ENCODE data around the gene EDA.

EDA gene

DNA sequence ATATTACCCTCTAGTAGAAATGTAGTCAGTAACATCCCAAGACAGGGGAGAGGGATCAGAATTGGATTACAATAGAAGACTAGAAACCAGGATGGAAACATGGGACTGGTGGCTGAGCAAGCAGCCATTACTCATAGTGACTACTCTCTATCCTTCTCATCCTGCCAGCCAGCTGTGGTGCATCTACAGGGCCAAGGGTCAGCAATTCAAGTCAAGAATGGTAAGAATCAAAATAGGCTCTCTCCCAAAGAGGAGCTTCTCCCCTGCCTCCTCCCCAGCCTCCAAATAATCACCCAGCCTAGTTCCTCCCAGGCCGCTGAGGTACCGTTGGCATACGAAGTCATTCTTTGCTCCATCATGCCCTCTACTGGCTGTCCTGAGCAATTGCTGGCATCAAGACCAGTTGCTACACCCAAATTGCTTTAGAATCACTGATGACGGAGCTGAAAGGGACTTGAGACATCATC, 414.4 kb downstream of the EDA start:
- no peak for DNase-seq

GRCh38 chrX:70032792-70033191, 416.9 kb downstream of the EDA start:
- no peak for DNase-seq

DNA sequence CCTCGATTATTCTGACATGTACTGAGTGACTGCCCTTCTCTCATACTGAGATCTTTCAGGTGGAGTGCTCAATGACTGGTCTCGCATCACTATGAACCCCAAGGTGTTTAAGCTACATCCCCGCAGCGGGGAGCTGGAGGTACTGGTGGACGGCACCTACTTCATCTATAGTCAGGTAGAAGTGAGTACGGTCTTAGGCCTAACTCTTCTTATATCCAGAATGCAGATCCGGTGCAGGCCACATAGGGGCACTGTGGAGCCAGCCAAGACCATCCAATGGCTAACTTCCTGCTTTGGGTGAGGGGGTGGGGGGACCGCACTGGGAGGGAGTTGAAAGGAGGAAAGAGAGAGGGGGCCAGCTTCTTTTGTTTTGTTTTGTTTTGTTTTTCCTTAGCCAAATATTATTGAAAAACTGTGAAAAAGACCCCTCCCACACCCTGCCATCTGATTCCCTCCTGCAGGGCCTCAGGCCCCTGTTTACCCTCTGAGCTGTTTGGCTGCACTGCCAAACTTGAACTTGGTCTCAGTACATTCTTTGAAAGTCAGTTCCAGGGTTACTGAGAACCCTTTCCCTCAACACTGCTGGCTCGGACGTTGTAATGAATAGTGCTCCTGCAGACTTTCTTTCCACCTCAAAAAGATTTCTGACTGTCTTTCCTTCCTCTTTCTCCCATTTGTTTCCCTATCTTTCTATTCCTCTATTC, 417.6 kb downstream of the EDA start:
- no peak for DNase-seq

GRCh38 chrX:70034646-70035045, 418.7 kb downstream of the EDA start:
- no peak for DNase-seq

- no peak for DNase-seq
These were observed 422.6 kb downstream of the EDA start for GRCh38 chrX:70038515-70038914.

DNA sequence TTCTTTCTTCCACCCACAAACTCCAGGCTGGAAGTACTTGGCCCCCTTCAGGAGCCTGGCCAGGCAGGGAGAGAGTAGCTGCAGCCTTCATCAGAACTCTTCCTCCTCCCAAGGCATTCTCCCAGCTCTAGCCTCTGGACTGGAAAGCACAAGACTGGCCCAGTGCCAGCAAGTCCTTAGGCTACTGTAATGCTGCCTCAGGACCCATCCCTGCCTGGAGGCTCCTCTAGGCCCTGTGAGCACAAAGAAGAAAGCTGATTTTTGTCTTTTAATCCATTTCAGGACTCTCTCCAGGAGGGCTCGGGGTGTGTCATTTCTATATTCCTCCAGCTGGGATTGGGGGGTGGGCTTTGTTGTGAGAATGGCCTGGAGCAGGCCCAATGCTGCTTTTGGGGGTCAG, 423.0 kb downstream of the EDA start:
- no peak for DNase-seq

- DNase-seq = no peak
These were observed 423.8 kb downstream of the EDA start for GRCh38 chrX:70039758-70040157.

GRCh38 chrX:70041993-70042392, 426.1 kb downstream of the EDA start:
- DNase-seq = no peak

GRCh38 chrX:70042399-70043371, 426.8 kb downstream of the EDA start:
- DNase-seq = no peak

DNA sequence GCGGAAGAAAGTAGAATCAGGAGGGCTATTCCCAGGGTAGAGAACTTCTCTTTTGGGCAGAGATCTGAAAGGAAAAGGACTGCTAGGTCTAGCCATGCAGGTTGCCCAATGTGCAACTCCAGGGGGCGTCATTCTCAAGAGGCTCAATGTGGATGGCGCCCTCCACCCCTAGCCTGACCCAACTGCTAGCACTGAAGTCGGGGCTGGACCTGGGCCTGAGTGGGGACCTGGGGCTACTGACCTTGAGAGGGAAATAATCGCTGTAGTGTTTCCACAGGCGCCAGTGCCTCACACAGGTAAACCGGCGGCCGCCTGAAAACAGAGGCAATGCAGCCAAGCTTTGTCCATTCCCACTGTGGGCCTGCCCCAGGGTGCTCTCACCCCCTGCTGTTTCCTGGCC, 427.8 kb downstream of the EDA start:
- no peak for DNase-seq

- DNase-seq = no peak
These were observed 428.8 kb downstream of the EDA start for GRCh38 chrX:70044541-70045245.

DNA sequence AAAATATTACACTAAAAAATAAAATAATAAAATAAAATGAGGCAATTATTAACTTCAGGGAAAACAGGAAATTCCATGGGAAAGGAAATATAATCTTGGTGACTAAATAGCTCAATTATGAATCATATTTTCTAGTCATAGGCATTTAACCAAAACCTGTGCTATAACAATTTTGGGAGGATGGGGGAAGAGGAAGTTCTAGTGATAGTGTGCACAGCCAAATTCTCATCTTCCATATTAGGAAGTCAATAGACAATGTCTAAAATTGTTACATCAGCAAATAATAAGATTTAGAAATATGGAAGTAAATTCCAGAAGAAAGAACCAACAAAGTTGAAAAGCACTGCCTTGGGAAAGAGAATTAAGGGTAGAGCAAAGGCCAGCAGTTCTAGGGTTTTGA, 431.1 kb downstream of the EDA start:
- DNase-seq = no peak

GRCh38 chrX:70049406-70049805, 433.5 kb downstream of the EDA start:
- DNase-seq = no peak

DNA sequence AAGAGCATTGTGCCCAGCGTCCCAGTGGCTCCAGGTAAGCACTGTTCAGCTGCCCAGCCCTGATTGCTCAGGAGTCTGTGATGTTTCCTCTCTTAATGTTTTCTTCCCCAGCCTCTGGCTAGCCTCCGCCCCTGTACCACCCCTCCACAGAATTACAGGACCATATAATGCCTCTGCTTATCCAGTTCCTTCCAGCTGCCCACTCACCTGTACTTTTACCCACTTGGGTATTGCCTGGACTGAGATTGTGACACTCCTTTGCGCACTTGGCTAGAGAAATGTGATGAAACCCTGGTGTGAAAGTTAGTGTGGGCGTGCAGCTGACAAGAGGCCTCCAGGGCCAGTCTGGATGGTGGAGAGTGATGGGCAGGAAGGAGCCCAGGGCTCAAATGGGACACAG, 434.0 kb downstream of the EDA start, which contains the start of gene AWAT2:
AWAT2 (minus strand) TSS at position 14 of the 400 bp plus-strand sequence; CDS start at position 8, 6 bp downstream.
- DNase-seq = no peak

DNA sequence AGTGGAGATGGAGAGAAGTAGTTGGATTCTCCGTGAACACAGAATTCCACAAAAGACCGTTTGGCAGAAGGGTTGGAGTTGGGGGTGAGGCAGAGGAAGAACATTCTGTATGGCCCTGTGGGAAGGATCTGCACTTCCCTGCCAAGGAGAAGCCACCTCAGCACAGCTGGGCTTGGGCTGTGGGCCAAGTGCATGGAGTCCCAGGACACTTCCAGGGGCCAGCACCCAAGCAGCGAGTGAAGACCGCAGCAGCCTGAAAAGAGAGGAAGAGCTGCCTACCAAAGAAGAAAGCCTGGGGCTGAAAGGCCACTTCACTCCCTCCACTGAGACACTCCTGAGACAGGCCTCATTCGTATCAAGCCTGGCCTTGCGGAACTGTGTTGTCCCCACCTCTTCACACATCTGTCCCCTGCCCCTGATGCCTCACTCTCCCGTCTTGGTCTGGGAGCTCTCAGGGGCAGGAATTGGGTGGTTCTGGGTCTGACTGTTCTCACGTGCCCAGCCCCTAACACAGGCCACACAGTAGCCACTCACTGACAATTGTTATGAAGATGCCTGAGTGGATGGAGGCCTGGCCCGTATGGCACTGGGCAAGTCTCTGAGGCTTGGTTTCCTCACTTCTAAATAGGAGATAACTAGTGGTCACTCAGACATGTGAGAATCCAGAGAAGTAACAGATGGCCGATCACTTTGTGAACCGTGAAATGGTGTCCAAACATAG, 437.1 kb downstream of the EDA start:
- no peak for DNase-seq

GRCh38 chrX:70054391-70054790, 438.5 kb downstream of the EDA start:
- DNase-seq = no peak

- DNase-seq = no peak
These were observed 446.2 kb downstream of the EDA start, which contains the start of gene OTUD6A for GRCh38 chrX:70062076-70062475. Gene OTUD6A (plus strand): TSS chrX:70062457. CDS start chrX:70062525, 68 bp downstream.

DNA sequence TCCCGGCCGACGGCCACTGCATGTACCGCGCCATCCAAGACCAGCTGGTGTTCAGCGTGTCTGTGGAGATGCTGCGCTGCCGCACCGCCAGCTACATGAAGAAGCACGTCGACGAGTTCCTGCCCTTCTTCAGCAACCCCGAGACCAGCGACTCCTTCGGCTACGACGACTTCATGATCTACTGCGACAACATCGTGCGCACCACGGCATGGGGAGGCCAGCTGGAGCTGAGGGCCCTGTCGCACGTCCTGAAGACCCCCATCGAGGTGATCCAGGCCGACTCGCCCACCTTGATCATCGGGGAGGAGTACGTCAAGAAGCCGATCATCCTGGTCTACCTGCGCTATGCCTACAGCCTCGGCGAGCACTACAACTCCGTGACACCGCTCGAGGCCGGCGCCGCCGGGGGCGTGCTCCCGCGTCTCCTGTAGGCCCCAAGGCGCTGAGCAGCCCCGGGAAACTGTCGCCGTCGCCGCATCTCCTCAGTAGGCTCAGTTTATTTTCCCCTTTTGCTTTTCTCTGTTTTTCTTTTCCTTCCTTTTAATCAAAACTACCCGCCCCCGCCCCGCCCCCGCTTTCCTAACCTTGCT, 447.1 kb downstream of the EDA start:
- peak; percentile 12 for DNase-seq

DNA sequence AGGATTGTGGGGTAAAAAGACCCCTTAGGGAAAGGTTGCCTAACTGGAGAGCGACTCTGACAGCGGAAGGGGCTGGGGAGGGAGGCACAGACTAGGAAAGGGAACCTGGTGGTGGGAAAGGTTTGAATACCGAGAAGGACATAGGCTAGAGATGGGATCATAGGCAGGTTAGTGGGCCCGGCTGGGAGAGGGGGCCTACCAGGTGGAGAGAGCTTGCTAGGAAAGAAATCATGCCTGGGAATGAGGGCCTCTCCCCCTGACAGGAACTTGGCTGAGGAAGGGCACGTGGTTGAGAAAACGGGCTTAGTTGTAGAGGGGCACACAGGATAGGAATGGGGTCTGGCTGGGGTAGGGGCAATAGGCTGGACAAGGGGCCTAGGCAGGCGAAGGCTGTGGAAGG, 450.7 kb downstream of the EDA start:
- no peak for DNase-seq

DNA sequence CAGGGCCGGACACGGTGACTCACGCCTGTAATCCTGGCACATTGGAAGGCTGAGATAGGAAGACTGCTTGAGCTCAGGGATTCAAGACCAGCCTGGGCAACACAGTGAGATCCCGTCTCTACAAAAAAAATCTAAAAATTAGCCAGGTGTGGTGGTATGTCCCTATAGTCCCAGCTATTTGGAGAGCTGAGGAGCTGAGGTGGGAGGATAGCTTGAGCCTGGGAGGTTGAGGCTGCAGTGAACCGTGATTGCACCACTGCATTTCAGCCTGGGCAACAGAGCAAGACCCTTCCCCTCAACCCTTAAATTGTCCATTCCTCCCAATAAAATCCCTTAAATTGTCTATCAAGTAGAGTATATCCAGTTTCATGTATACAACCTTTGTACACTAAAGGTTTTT, 463.4 kb downstream of the EDA start:
- no peak for DNase-seq

GRCh38 chrX:70079870-70080269, 464.0 kb downstream of the EDA start:
- no peak for DNase-seq

DNA sequence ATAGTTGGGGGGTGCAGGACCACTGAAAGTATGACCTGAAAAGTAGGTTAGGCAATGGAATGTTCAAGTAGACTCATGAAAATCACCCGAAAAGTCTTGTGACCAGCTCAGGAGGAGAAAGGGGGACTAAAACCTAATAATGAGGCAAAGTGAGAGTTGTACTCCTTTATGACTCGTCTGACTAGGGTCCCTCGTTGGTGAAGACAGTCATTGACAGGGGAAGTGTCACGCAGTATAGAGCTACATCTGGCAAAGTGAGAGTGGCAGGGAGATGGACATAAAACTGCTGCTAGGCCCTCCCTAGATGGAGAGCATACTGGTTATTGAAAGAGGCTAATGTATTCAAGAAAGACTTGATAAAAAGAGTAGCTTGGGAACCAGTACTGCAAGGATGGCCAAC, 466.8 kb downstream of the EDA start:
- DNase-seq = no peak

Measured in activated gamma-delta T cell (primary cell).